H1 (cell line): Measurements from ENCODE around the gene SSRP1. TPM values are rescaled to one million over a fixed set of nuclear protein-coding genes. Genes with fewer than 3 reads are reported as not detected.

Experiments
- CTCF ChIA-PET: fragments of 300-600 bp; sonication (Branson Sonifier 250); formaldehyde crosslinking; loops from one replicate; lab custom pipeline; 2021; ENCODE audit not compliant: partially characterized antibody; lab: Charles Lee
- POLR2A ChIA-PET: fragments of 300-600 bp; sonication (Branson Sonifier 250); formaldehyde crosslinking; loops from one replicate; lab custom pipeline; 2021; ENCODE audit warnings: inconsistent platforms; ENCODE audit not compliant: partially characterized antibody; lab: Charles Lee
- DNase-seq, 2 experiments: peaks; one replicate each; pipeline versions ENCODE4 v3.0.0 to v3.0.0-alpha.2; 2010 to 2022; ENCODE audit warnings: low spot score in 2 of 2, low read depth in 1 of 2, mixed read lengths in 1 of 2
- FAIRE-seq: peaks from 2 replicates; lab custom pipeline; 2011; peaks lifted over from hg19 to GRCh38; lab: Jason Lieb, UNC
- H2AFZ ChIP-seq: 2 replicates; pipeline ENCODE4 v1.8.1; 2012; ENCODE audit warnings: low read length, inconsistent platforms
- H2AK5ac ChIP-seq: 2 replicates; pipeline ENCODE4 v1.6.1; 2013; ENCODE audit warnings: low read depth, low read length
- H2BK120ac ChIP-seq: replicated peaks from 2 replicates; pipeline ENCODE3; 2013; ENCODE audit warnings: low read depth, low read length, inconsistent platforms
- H2BK12ac ChIP-seq: 2 replicates; pipeline ENCODE4 v1.6.1; 2013; ENCODE audit warnings: low read depth, low read length
- H2BK15ac ChIP-seq: 2 replicates; pipeline ENCODE4 v1.6.1; 2013; ENCODE audit warnings: low read length
- H2BK20ac ChIP-seq: 2 replicates; pipeline ENCODE4 v1.6.1; 2013; ENCODE audit warnings: low read length
- H2BK5ac ChIP-seq: 2 replicates; pipeline ENCODE4 v1.6.1; 2013; ENCODE audit warnings: low read depth, low read length
- H3K14ac ChIP-seq: 2 replicates; pipeline ENCODE4 v1.6.1; 2013; ENCODE audit warnings: inconsistent platforms; ENCODE audit not compliant: insufficient read length
- H3K18ac ChIP-seq: 2 replicates; pipeline ENCODE4 v1.6.1; 2013; ENCODE audit warnings: low read length; ENCODE audit errors: extremely low read depth
- H3K23ac ChIP-seq: 2 replicates; pipeline ENCODE4 v1.6.1; 2013; ENCODE audit warnings: inconsistent platforms; ENCODE audit not compliant: insufficient read length
- H3K23me2 ChIP-seq: 2 replicates; pipeline ENCODE4 v1.6.1; 2013; ENCODE audit warnings: low read depth, low read length
- H3K27ac ChIP-seq: 2 replicates; pipeline ENCODE4 v1.6.1; 2011; ENCODE audit warnings: low read depth, low read length, inconsistent platforms
- H3K27me3 ChIP-seq, 4 experiments: replicated peaks in 1 of 4; 1 replicate in 1 of 4; 2 replicates in 3 of 4; pipeline versions ENCODE4 v1.6.1 to v1.8.1; 2011 to 2013; ENCODE audit warnings: low read length in 3 of 4, mild to moderate bottlenecking in 3 of 4, inconsistent platforms in 2 of 4, mixed read lengths in 2 of 4, moderate library complexity in 1 of 4; ENCODE audit not compliant: control insufficient read depth in 3 of 4, insufficient read depth in 3 of 4; ENCODE audit errors: extremely low read depth in 1 of 4
- H3K36me3 ChIP-seq, 4 experiments: 2 replicates each; pipeline versions ENCODE4 v1.6.1 to v1.8.1; 2011 to 2013; ENCODE audit warnings: mild to moderate bottlenecking in 4 of 4, low read length in 3 of 4, moderate library complexity in 2 of 4, control low read depth in 1 of 4, inconsistent platforms in 1 of 4; ENCODE audit not compliant: insufficient read depth in 4 of 4, control insufficient read depth in 2 of 4
- H3K4ac ChIP-seq: replicated peaks from 2 replicates; pipeline ENCODE3; 2013; ENCODE audit warnings: low read length, low read depth, mixed read lengths, inconsistent platforms; ENCODE audit not compliant: insufficient read length
- H3K4me1 ChIP-seq, 4 experiments: replicated peaks in 1 of 4; 1 replicate in 1 of 4; 2 replicates in 3 of 4; pipeline versions ENCODE4 v1.6.1 to v1.8.1; 2011 to 2013; ENCODE audit warnings: low read length in 3 of 4, inconsistent platforms in 2 of 4, mixed read lengths in 1 of 4; ENCODE audit not compliant: insufficient read depth in 4 of 4, control insufficient read depth in 3 of 4
- H3K4me2 ChIP-seq, 2 experiments: 2 replicates each; pipeline versions ENCODE4 v1.6.1 to v1.8.1; 2011 to 2013; ENCODE audit warnings: low read depth in 2 of 2, low read length in 2 of 2, control low read depth in 1 of 2, inconsistent platforms in 1 of 2, mild to moderate bottlenecking in 1 of 2; ENCODE audit not compliant: insufficient read depth in 1 of 2
- H3K4me3 ChIP-seq, 4 experiments: fragments of 200-600, 300-600 bp in 1 of 4; sonication (generic), shearing (Covaris generic), sonication (Bioruptor Twin) in 1 of 4; 2 replicates each; pipeline versions ENCODE4 v1.5.1 to v1.8.1; 2011 to 2016; ENCODE audit warnings: low read length in 4 of 4, low read depth in 3 of 4, control low read depth in 2 of 4, inconsistent platforms in 2 of 4, mild to moderate bottlenecking in 2 of 4, mixed read lengths in 1 of 4, moderate library complexity in 1 of 4; ENCODE audit not compliant: insufficient read depth in 2 of 4; ENCODE audit errors: extremely low read depth in 1 of 4
- H3K56ac ChIP-seq: replicated peaks from 2 replicates; pipeline ENCODE3; 2013; ENCODE audit warnings: low read depth, mild to moderate bottlenecking, mixed read lengths, low read length, inconsistent platforms; ENCODE audit not compliant: insufficient read length
- H3K79me1 ChIP-seq: 2 replicates; pipeline ENCODE4 v1.6.1; 2013; ENCODE audit warnings: low read depth, low read length, control low read depth
- H3K79me2 ChIP-seq, 2 experiments: 2 replicates each; pipeline versions ENCODE4 v1.6.1 to v1.8.1; 2012 to 2013; ENCODE audit warnings: low read length in 2 of 2, mild to moderate bottlenecking in 2 of 2, inconsistent platforms in 1 of 2; ENCODE audit not compliant: insufficient read depth in 2 of 2, control insufficient read depth in 1 of 2
- H3K9ac ChIP-seq, 4 experiments: replicated peaks in 1 of 4; 1 replicate in 1 of 4; 2 replicates in 3 of 4; pipeline versions ENCODE4 v1.6.1 to v1.8.1; 2011 to 2013; ENCODE audit warnings: low read depth in 3 of 4, low read length in 3 of 4, control low read depth in 2 of 4, mild to moderate bottlenecking in 2 of 4, moderate library complexity in 2 of 4, inconsistent platforms in 1 of 4; ENCODE audit errors: extremely low read depth in 1 of 4
- H3K9me3 ChIP-seq, 2 experiments: 2 replicates each; pipeline versions ENCODE4 v1.6.1 to v1.8.1; 2012 to 2013; ENCODE audit warnings: mild to moderate bottlenecking in 2 of 2, moderate library complexity in 2 of 2, control low read depth in 1 of 2, inconsistent platforms in 1 of 2, low read depth in 1 of 2, low read length in 1 of 2, mixed read lengths in 1 of 2; ENCODE audit not compliant: insufficient read depth in 2 of 2
- H4K20me1 ChIP-seq, 2 experiments: replicated peaks in 1 of 2; 2 replicates each; pipeline versions ENCODE3 to v1.8.1; 2011 to 2013; ENCODE audit warnings: inconsistent platforms in 2 of 2, low read length in 2 of 2, mild to moderate bottlenecking in 1 of 2; ENCODE audit not compliant: insufficient read depth in 2 of 2, control insufficient read depth in 1 of 2
- H4K5ac ChIP-seq: 2 replicates; pipeline ENCODE4 v1.6.1; 2013; ENCODE audit warnings: low read length, low read depth, mixed read lengths, inconsistent platforms; ENCODE audit not compliant: insufficient read length
- H4K8ac ChIP-seq: 2 replicates; pipeline ENCODE4 v1.8.0; 2013; ENCODE audit warnings: mild to moderate bottlenecking, moderate library complexity, low read length, inconsistent platforms; ENCODE audit not compliant: insufficient read depth; ENCODE audit errors: extremely low read depth
- H4K91ac ChIP-seq: replicated peaks from 2 replicates; pipeline ENCODE3; 2013; ENCODE audit warnings: low read length, mixed read lengths, inconsistent platforms; ENCODE audit not compliant: insufficient read length
- TBP ChIP-seq: IDR thresholded peaks from 2 replicates; pipeline ENCODE4 v1.6.1; 2011; ENCODE audit warnings: low read depth, low read length, improper control_type of control experiment
- WGBS, 2 experiments: shearing (Covaris generic) in 1 of 2; methylation state at CpG; one replicate each; pipeline versions ENCODE4 v1.1.6 to v1.1.7; 2013 to 2015; ENCODE audit warnings: low lambda C conversion rate in 2 of 2, mixed read lengths in 2 of 2, inconsistent platforms in 1 of 2, low coverage in 1 of 2, missing lambda C conversion rate in 1 of 2; ENCODE audit not compliant: insufficient replicate concordance in 2 of 2, insufficient coverage in 1 of 2, insufficient read length in 1 of 2; ENCODE audit errors: extremely low coverage in 1 of 2, missing lambda C conversion rate in 1 of 2; 5-methylcytosine and 5-hydroxymethylcytosine counted together
- polyA plus RNA-seq, 7 experiments: library from polyadenylated mRNA; depleted of rRNA in 3 of 7; stranded (reverse) in 5 of 7; unstranded in 2 of 7; fragments of >200 nt in 5 of 7; fragments of 200-250 nt in 2 of 7; gene quantifications; 1 replicate in 5 of 7; 2 replicates in 1 of 7; 4 replicates in 1 of 7; pipeline versions ENCODE4 v1.2.1 to v1.2.3, GENCODE V29; 2011 to 2013; ENCODE audit warnings: missing spikeins in 2 of 7, mixed read lengths in 2 of 7
- total RNA-seq: library from RNA; stranded (reverse); fragmentation: NEBNext Ultra II Directional; extraction: Animal tissue kit (Norgen Biotek cat#: 25700); gene quantifications from 2 replicates; pipeline ENCODE4 v1.2.1, GENCODE V29; 2021
- TF ChIP-seq, protein P1 (sequence below), 3 experiments: IDR thresholded peaks; 1 replicate in 2 of 3; 2 replicates in 1 of 3; pipeline versions ENCODE4 v1.5.1 to v1.6.1; 2011; ENCODE audit warnings: low read length in 3 of 3, mild to moderate bottlenecking in 3 of 3, inconsistent platforms in 2 of 3, low read depth in 1 of 3, moderate library complexity in 1 of 3; ENCODE audit not compliant: insufficient read depth in 1 of 3; ENCODE audit errors: control extremely low read depth in 1 of 3

Gene SSRP1
- total and polyA plus RNA-seq, 2 of the 8 experiments (the other 6 are each of a cell fraction or from before 2014, with no cell fraction given) = 259 to 281 TPM

DNA sequence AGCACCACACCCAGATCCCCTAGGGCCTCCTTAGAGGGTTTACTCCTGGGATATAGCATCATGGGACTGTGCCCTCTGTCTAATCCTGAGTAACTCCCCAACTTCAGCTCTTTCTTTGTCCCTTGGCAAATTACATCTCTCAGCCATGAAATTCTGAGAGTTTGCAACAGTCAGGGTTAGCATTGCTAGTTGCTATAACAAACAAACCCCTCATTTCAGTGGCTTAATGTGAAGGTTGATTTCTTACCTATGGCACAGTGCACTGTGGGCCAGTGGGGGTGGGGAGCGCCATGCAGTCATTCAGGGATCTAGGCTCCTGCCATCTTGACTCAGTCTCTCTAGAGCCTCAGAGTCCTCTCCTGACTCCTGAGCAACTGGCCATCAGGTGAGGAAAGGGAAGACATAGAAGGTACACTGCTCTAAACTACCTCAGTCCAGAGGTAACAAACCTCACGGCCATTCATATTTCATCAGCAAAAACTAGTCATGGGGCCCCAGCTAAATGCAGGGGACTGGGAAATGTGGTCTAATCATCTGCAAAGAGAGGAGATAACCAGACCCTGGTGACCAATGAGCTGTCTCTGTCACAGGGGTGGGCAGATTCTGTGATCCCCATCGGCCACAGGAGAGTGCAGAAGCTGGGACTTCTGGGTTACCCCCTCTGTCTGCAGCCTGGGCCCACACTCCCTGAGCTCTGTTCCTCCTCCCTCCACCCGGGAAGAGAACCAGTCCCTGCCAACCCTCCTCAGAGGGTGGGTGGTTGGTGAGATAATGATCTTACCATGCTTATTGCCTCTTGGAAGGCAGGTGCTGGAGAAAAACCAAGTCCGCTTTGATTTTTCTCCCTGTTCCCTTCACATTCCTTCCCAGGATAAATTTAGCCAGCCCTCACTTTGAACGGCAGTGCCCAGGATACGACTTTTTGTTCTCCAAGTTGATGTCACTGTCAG lies 27.7 kb upstream of the SSRP1 start:
- H3K79me1 ChIP-seq = no peaks in the 10 kb centered on the region
- H2AFZ ChIP-seq = no peak overlapping the region
- no peak overlapping the region for H2BK5ac ChIP-seq
- no peak overlapping the region for H4K8ac ChIP-seq
- FAIRE-seq = no peak
- no peaks in the 10 kb centered on the region for H3K9me3 ChIP-seq
- H3K4me2 ChIP-seq = no peak overlapping the region
- H3K23ac ChIP-seq = no peak overlapping the region
- H3K56ac ChIP-seq = no peak overlapping the region
- no peak overlapping the region for H4K91ac ChIP-seq
- no peak overlapping the region for H2BK120ac ChIP-seq
- no peaks in the 10 kb centered on the region; a peak in 2 of 7 replicates for H3K27me3 ChIP-seq
- no peak for DNase-seq
- H2BK20ac ChIP-seq = no peak overlapping the region; the same call in 1 of the 2 replicates
- no peak overlapping the region for H2AK5ac ChIP-seq
- H3K9ac ChIP-seq = no peak overlapping the region
- no peak overlapping the region for H4K5ac ChIP-seq
- no peaks in the 10 kb centered on the region for H3K36me3 ChIP-seq
- no peak overlapping the region for H3K27ac ChIP-seq
- ChIA-PET POLR2A (interaction anchor here (1.2 to 2.9 kb wide), 2 partner anchors 11 to 38 kb away, joined by 5 to 10 read pairs; partner anchors contain the start of gene TNKS1BP1), CTCF (interaction anchor here (0.6 to 4.9 kb wide), 7 partner anchors 10 to 164 kb away, joined by 3 to 24 read pairs (median 4); no protein-coding TSS in a partner anchor)
- no peaks in the 10 kb centered on the region for H3K23me2 ChIP-seq
- no peaks in the 10 kb centered on the region for H3K79me2 ChIP-seq
- H2BK15ac ChIP-seq = no peak overlapping the region; the same call in 1 of the 2 replicates
- no peak overlapping the region for H3K4me3 ChIP-seq
- peaks cover 9 to 24% (median 11%) of the 10 kb centered on the region in 4 experiments for H3K4me1 ChIP-seq
- no peak overlapping the region for H2BK12ac ChIP-seq
- H3K4ac ChIP-seq = no peak overlapping the region
- H3K18ac ChIP-seq = no peak overlapping the region
- no peaks in the 10 kb centered on the region for H4K20me1 ChIP-seq
- TF ChIP-seq, protein P1, sequence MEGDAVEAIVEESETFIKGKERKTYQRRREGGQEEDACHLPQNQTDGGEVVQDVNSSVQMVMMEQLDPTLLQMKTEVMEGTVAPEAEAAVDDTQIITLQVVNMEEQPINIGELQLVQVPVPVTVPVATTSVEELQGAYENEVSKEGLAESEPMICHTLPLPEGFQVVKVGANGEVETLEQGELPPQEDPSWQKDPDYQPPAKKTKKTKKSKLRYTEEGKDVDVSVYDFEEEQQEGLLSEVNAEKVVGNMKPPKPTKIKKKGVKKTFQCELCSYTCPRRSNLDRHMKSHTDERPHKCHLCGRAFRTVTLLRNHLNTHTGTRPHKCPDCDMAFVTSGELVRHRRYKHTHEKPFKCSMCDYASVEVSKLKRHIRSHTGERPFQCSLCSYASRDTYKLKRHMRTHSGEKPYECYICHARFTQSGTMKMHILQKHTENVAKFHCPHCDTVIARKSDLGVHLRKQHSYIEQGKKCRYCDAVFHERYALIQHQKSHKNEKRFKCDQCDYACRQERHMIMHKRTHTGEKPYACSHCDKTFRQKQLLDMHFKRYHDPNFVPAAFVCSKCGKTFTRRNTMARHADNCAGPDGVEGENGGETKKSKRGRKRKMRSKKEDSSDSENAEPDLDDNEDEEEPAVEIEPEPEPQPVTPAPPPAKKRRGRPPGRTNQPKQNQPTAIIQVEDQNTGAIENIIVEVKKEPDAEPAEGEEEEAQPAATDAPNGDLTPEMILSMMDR (IDR thresholded peaks at IDR 0.05; ENCODE audit: control extremely low read depth in 1 of 3, insufficient read depth in 1 of 3, low read depth in 1 of 3, low read length in 3 of 3) = no peak
- no peak for TF ChIP-seq TBP
- 70% methylated on average over 7 of the region's 7 CpGs; no CpG with 5 or more reads in 1 of the 2 experiments for WGBS, 2 experiments
- no peak overlapping the region for H3K14ac ChIP-seq
